ENCODE measurements around the gene SMIM32.
A peak's percentile ranks its signal among the peaks of the same experiment; 100 is the strongest.

Gene SMIM32

DNA sequence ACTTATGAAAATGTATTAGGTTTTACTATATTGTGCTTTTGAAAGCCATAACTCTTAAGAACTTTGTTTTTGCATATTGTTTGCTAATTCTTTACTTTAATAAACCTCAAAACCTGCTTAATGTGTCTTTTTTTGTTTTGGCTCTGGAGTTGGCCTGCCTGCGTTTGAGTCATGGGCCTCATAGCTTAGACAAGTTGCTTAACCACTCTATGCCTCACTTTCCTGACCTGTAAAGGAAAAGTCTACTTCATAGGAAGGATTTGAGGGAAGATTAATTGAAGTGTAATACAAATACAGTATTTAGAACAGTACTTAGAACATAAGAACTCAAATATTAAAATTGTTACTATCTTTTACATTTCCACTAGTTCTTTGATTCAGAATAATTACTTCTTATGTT is 10.3 kb downstream of the SMIM32 start:
- DNase-seq: no peak

DNA sequence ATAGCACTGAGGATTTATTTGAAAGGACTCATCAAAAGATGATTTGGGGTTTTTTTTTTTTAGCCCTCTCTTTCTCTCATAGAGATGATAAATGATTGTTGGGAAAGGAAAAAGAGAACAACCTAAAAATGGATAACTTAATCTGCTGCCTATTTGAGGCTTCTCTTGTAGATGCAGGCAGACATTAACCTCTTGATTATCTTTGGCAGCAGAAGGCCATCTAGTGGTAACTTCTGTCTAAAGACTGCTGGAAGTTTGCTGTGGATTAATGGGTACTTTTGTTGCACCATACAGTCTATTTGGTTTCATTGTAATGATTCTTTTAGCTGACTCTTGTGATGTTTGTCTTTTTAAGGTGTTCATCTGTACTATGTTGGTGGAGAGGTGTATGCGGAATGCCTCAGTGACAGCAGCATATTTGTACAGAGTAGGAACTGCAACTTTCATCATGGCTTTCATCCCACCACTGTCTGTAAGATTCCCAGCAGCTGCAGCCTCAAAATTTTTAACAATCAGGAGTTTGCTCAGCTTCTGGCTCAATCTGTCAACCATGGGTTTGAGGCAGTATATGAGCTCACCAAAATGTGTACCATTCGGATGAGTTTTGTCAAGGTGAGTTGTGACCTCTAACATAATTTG is 18.8 kb downstream of the SMIM32 start:
- peak; percentile 40 for DNase-seq

DNA sequence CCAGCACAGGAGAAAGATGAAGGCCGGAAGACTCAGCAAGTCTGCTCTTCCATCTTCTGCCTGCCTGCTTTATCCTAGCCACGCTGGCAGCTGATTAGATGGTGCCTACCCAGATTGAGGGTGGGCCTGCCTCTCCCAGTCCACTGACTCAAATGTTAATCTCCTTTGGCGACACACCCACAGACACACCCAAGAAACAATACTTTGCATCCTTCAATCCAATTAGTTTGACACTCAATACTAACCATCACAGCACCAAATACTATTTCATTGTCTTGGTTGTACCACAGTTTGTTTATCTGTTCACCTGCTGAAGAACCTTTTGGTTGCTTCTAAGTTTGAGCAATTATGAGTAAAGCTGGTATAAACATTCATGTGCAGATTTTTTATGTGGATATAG is 23.7 kb downstream of the SMIM32 start:
- no peak for DNase-seq

DNA sequence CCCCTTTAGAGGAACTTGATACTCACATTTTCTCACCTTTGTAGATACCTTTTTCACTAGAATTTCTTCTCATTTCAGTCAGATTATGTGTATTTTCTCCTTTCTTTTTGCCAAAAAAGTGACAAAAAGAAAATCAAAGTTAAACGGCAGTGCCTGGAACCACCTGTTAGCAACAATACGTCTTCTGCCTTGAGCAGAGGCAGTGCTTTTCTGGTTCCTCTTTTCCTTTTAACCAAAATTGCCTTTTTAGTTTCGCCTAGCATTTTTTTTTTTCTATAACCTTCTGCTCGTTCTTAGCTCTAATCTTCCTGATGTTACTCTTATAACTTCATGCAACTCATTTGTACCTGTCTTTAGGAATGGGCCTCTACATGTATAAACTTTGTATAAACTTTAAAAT is 26.1 kb downstream of the SMIM32 start:
- DNase-seq: no peak

DNA sequence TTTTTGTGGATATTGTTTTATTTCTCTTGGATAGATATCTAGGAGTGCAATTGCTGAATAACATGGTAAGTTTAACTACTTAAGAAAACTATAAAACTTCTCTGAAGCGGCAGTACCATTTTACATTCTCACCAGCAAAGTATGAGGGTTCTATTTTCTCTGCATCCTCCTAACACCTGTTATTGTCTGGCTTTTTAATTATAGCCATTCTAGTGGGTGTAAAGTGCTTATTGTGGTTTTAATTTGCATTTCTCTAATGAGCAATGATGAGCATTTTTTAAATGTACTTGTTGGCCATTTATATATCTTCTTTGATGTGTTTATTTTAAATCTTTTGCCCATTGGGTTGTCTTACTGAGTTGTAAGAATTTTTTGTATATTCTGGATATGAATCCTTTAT is 28.7 kb downstream of the SMIM32 start:
- DNase-seq: no peak

DNA sequence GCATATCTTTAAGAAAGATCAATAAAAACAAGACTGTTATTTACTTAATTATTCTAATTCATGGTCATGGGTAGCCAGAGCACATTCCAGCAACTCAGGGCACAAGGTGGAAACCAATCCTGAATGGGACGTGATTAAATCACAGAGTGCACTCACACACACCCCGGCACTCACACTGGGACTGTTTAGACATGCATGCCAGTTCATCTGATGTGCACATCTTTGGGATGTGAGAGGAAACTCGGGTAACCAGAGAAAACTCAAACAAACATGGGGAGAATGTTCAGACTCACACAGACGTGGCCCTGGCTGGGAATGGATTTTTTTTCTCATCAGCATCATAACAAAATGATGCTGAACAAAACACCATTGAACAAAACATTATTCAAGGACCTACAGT is 31.0 kb downstream of the SMIM32 start:
- DNase-seq: no peak

DNA sequence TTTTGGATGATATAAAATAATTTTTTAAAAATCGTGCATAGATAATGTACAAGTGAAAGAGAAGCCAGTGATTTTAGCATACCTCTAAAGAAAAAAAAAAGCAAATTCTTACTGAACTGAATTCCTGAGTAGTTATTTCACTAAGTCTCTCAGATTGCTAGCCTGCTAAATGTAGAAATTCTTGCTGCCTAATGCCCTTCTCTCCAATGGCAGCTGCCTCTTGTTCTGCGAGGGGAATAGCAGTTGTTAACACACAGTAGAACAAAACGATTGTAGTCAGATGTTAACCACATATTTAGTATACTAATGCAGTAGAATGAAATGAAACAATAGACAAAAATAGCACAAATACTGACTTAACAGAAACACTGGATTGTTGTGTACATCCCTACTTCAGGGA is 33.5 kb downstream of the SMIM32 start:
- DNase-seq: no peak

DNA sequence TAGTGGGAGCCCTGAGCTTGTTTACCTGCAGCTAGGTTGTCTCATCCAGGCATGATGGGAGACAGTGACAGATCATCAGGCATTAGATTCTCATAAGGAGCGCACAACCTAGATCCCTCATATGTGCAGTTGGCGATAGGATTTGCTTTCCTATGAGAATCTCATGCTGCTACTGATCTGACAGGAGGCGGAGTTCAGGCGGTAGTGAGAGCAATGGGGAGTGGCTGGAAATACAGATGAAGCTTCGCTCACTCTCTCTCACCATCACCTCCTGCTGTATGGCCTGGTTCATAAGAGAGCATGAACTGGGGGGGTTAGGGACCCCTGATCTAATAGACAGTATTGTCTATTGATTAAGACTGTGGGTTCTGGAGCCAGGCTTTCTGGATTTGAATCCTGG is 35.4 kb downstream of the SMIM32 start:
- DNase-seq: no peak

DNA sequence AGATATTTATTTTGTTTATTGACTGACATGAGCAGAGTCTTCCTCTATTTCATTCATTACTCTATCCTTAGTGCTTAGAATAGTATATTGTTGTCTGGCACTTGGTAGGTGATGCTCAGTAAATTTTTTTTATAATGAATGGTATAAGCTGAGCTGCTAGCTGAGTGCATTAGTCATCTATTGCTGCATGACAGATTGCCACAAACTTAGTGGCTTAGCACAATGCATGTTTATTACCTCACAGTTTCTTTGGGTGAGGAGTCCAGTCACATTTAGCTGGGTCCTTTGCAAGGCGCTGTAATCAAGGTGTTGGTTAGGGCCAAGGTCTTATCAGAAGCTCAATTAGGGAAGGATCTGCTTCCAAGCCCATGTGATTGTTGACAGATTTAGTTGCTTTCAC is 37.2 kb downstream of the SMIM32 start:
- DNase-seq: no peak

DNA sequence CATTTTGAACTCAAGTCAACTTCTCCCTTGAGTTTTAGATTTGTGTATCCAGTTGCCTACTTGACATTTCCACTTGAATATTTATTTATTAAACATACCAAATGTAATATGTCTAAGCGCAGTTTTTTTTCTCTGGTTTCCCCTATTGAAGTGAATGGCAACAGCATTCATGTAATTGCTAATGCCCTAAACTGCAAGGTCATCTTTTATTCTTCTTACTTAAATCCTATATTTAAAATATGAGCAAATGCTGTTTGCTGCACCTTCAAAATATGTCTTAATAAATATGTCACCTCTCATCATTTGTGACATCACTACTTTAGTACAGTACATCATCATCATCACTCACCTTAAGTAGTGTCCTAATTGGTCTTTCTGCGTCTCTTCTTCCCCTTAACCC is 37.9 kb downstream of the SMIM32 start:
- no peak for DNase-seq

DNA sequence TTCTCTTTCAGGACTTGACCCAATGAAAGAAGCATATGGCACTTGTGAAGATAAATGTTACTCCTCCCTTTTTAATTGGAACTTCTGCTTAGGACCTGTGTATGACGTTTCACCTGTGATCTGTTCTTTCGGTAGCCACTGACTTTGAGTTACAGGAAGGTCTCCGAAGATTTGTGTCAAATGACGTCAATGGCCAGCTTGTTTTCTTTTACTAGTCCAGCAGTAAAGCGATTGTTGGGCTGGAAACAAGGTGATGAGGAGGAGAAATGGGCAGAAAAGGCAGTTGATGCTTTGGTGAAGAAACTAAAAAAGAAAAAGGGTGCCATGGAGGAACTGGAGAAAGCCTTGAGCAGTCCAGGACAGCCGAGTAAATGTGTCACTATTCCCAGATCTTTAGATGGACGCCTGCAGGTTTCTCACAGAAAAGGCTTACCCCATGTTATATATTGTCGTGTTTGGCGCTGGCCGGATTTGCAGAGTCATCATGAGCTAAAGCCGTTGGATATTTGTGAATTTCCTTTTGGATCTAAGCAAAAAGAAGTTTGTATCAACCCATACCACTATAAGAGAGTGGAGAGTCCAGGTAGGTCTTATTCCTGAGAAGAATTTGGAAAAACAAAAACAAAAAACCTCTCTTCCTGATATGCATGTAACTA is 39.3 kb downstream of the SMIM32 start:
- no peak for DNase-seq

DNA sequence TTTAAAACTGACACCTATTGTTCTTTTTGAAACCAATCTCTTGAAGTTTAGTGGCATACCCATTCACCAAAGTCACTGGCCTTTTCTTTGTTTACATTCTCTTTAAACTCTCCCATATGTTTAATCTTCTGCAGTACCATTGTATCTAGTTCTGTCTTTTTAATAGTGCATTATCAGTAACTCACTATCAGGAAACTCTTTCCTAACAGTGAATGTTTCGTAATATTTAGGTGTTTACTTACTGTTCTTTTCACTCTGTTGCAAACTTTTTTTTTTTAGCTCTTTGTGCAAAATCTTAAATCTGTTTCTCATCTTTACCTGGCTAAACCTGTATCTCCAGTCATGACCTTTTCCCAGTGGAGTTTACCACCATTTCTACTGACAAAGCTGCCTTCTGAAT is 43.1 kb downstream of the SMIM32 start:
- DNase-seq: no peak

DNA sequence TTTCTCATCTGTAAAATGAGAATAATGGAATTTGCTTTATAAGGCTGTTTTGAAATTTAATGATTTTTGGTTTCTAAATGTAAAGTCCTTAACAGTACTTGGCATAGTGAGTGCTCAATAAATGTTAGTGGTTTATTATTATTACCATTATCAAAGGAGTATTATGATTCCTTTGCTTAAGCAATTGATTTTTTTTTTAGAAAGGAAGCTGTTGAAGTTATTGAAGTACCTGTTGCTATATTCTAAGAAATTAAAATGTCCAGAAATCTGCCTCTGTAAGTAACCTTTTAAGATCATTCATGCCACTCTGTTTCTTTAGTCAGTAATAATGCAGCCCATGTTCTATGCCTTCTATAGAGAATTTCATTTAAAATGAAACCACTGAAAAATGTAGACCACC is 45.3 kb downstream of the SMIM32 start:
- no peak for DNase-seq

DNA sequence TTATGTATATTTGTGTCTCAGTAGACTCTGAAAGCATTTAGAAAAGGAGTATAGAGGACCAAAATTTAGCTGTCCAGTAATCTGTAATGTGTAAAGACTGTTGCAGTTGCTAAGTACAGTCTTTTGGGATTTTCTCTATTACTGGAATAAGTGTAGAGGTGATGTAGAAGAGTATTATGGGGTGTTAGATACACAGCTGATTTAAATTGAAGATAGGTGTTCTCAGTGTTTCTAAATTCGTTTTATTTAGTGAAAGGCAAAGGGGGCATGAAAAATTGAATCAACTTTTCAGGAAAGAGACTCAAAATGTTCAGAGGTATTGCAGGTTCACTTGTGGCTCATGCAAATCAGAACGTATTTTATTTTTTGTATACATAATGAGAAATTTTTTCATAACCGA is 46.8 kb downstream of the SMIM32 start:
- DNase-seq: no peak

DNA sequence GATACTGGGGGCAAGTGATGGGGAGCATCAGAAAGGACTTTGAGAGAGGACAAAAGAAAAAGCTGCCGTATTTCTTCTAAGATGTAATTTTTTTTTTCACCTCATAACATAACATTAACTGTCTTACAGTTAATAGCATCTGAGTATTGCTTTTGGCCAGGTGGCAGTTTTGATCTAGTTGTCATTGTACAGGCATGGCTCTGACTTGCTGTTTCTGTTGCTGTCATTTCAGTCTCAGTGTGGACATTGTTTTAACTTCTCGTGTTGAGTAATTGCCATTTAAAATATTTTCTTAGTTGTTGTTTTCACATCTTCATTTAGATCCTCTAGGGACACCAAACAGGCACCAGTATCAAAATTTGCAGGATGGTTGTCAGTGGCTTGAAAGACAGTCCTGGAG is 47.9 kb downstream of the SMIM32 start:
- no peak for DNase-seq

DNA sequence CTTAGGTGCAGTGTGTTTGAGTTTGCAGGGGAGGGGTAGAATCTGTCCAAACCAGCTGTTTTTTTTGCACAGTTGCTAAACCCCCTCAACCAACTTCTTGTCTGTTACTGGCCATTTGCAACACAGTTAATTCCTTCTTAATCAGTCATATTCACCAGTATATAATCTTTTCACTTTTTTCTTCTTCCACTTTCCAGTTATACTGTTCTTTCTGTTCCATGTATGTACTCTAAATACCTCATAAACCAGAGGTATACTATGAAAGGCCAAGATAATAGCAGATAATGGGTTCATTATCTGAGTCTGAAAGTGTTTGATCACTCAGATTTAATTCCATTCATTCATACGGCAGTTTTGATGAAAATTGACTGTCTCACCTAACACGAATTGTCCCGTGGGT is 49.2 kb downstream of the SMIM32 start:
- DNase-seq: no peak

DNA sequence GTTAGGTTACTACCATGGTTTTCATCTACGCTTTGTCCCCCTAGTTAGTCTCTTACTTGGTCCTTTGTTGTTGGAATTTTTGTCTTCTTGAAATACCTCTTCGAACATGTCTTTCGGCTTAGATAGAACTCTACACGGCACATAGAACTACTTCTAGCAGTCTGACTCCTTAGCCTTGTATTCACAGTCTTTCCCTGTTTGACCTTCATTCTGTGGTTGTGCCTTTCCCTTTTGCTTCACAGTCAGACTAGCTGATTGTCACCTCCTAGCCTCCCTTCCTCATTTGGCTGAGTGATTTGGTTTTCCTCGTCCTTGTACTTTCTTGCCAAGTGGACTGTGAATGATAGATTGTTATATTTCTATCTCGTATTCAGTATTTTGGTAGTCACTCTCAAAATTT is 49.6 kb downstream of the SMIM32 start:
- DNase-seq: no peak

DNA sequence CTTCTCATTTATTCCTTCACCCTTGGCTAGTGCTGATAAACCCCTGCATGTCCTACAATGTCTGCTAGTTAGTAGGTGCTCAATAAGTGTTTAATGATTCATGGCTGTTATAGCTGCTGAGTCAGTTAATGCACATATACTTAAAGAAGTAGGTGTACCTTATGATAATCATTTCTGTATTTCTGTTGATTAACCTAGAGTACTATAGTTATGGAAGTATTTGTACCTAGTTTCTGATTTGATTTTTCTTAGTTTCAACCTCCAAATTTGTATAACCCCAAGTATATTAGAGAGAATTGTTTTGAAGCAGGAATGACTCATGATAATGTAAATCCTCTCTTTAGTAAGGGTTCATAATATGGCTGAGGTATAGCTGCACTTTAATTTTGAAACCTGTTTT is 51.4 kb downstream of the SMIM32 start:
- no peak for DNase-seq
